Left ventricle myocardium superior (tissue), 1 donor: Measurements from ENCODE around the gene FLRT2. TPM values are rescaled to one million over a fixed set of nuclear protein-coding genes. Genes with fewer than 3 reads are reported as not detected.

ENCODE experiments used
- ATAC-seq: fragments of 200-7000 bp; cut with Tn5 transposase; one replicate; pipeline ENCODE4 v1.9.1; 2020; ENCODE audit warnings: mild to moderate bottlenecking, moderate library complexity
- DNase-seq: peaks from one replicate; pipeline ENCODE4 v3.0.0-alpha.2; 2020
- intact Hi-C: fragments of 100-400 bp; cut with micrococcal nuclease; formaldehyde crosslinking; loops from one replicate; pipeline ENCODE4 v1.11.0; 2022
- total RNA-seq: library from RNA; stranded (reverse); fragmentation: NEBNext Ultra II Directional; extraction: Animal tissue kit (Norgen Biotek cat#: 25700); gene quantifications from one replicate; pipeline ENCODE4 v1.2.1, GENCODE V29; 2021
- donor health status: DM: no; HTN: yes; CAD: no; lungs with severe emphysema.

The FLRT2 gene
- total RNA-seq, 1 donor from 2014 or later = 4.6 TPM

GRCh38 chr14:85528080-85528896 lies 1.7 kb upstream of the FLRT2 start:
- DNase-seq (no peak), ATAC-seq (peak; percentile 73)
- intact Hi-C loops = no loop called here

- DNase-seq (no peak), ATAC-seq (peak; percentile 16)
- intact Hi-C loops = no loop called here
Measured at GRCh38 chr14:85528897-85529631, 880 bp upstream of the FLRT2 start.

- ATAC-seq (no peak), DNase-seq (no peak)
- intact Hi-C loops = no loop called here
Measured at GRCh38 chr14:85530626-85531025, 682 bp downstream of the FLRT2 start.

GRCh38 chr14:85531141-85531586 lies 1.2 kb downstream of the FLRT2 start:
- intact Hi-C loops = no loop called here

GRCh38 chr14:85531587-85532373 lies 1.8 kb downstream of the FLRT2 start:
- intact Hi-C loops = no loop called here
- DNase-seq (peak; percentile 67), ATAC-seq (peak; percentile 52)

More at GRCh38 chr14:85531141-85531586, 1.2 kb downstream of the FLRT2 start:
- ATAC-seq (peak; percentile 7), DNase-seq (peak; percentile 44)

- DNase-seq (no peak), ATAC-seq (no peak)
- intact Hi-C loops = no loop called here
Measured at GRCh38 chr14:85532374-85533022, 2.6 kb downstream of the FLRT2 start.

GRCh38 chr14:85533023-85533860 lies 3.3 kb downstream of the FLRT2 start:
- peak; percentile 60 for DNase-seq
- ATAC-seq = peak; percentile 74
- intact Hi-C loops = no loop called here

GRCh38 chr14:85533861-85534291 lies 3.9 kb downstream of the FLRT2 start:
- intact Hi-C loops = no loop called here
- DNase-seq = peak; percentile 34

GRCh38 chr14:85534458-85535293 lies 4.7 kb downstream of the FLRT2 start:
- ATAC-seq (no peak), DNase-seq (no peak)
- intact Hi-C loops = no loop called here

More at GRCh38 chr14:85533861-85534291, 3.9 kb downstream of the FLRT2 start:
- ATAC-seq = no peak

- DNase-seq (no peak), ATAC-seq (no peak)
- intact Hi-C loops = no loop called here
Measured at GRCh38 chr14:85535321-85535720, 5.4 kb downstream of the FLRT2 start.

- peak; percentile 42 for ATAC-seq
- intact Hi-C loops = no loop called here
- DNase-seq = no peak
Measured at GRCh38 chr14:85535991-85536832, 6.3 kb downstream of the FLRT2 start.

GRCh38 chr14:85536833-85537190 lies 6.9 kb downstream of the FLRT2 start:
- ATAC-seq = no peak
- intact Hi-C loops = no loop called here
- no peak for DNase-seq

- intact Hi-C loops = no loop called here
- no peak for ATAC-seq
- DNase-seq = no peak
Measured at GRCh38 chr14:85537526-85537925, 7.6 kb downstream of the FLRT2 start.

GRCh38 chr14:85538636-85539035 lies 8.7 kb downstream of the FLRT2 start:
- intact Hi-C loops = no loop called here
- ATAC-seq (no peak), DNase-seq (no peak)

GRCh38 chr14:85539510-85539909 lies 9.6 kb downstream of the FLRT2 start:
- intact Hi-C loops = no loop called here
- ATAC-seq = no peak

GRCh38 chr14:85542623-85543022 lies 12.7 kb downstream of the FLRT2 start:
- intact Hi-C loops = no loop called here
- ATAC-seq = no peak

More at GRCh38 chr14:85539510-85539909, 9.6 kb downstream of the FLRT2 start:
- no peak for DNase-seq

More at GRCh38 chr14:85542623-85543022, 12.7 kb downstream of the FLRT2 start:
- DNase-seq = no peak
